GM10248 (cell line): ENCODE measurements around the gene OR13C9.

Experiments
- CTCF ChIA-PET: fragments of 300-600 bp; sonication (Branson Sonifier 250); formaldehyde crosslinking; extraction: SDS; loops from one replicate; lab custom pipeline; 2021; ENCODE audit warnings: antibody characterized with exemption; lab: Yijun Ruan, JAX
- POLR2A ChIA-PET: fragments of 350-650 bp; sonication (Branson Sonifier 250); formaldehyde crosslinking; extraction: SDS; loops from one replicate; lab custom pipeline; 2020; ENCODE audit warnings: antibody characterized with exemption; lab: Yijun Ruan, JAX
- DNase-seq: peaks from one replicate; pipeline ENCODE4 v3.0.0; 2012; ENCODE audit errors: extremely low spot score
- CTCF ChIP-seq: IDR thresholded peaks from 2 replicates; pipeline ENCODE4 v1.5.1; 2012; ENCODE audit warnings: mild to moderate bottlenecking, low read depth; ENCODE audit errors: extremely low read depth, missing control alignments, control extremely low read depth

The OR13C9 gene

GRCh38 chr9:104580562-104580961, 37.4 kb downstream of the OR13C9 start:
- ChIA-PET POLR2A (no interaction called here), CTCF (interaction anchor here (0.8 to 0.9 kb wide), 2 partner anchors 9 to 17 kb away, joined by 3 read pairs; no protein-coding TSS in a partner anchor)
- DNase-seq: no peak
- no peak for TF ChIP-seq CTCF

GRCh38 chr9:104577263-104577662, 40.7 kb downstream of the OR13C9 start:
- ChIA-PET CTCF (no interaction called here), POLR2A (no interaction called here)
- no peak for TF ChIP-seq CTCF
- DNase-seq: no peak

- TF ChIP-seq CTCF: no peak
- ChIA-PET CTCF (no interaction called here), POLR2A (no interaction called here)
- DNase-seq: no peak
Observed at GRCh38 chr9:104575456-104575855, 42.5 kb downstream of the OR13C9 start.

GRCh38 chr9:104572612-104573011, 45.4 kb downstream of the OR13C9 start:
- DNase-seq: no peak
- ChIA-PET CTCF (no interaction called here), POLR2A (no interaction called here)
- no peak for TF ChIP-seq CTCF

- TF ChIP-seq CTCF: no peak
- no peak for DNase-seq
- CTCF ChIA-PET: no interaction called here
- POLR2A ChIA-PET: no interaction called here
Observed at GRCh38 chr9:104568868-104569267, 49.1 kb downstream of the OR13C9 start, which contains the start of gene OR13C8. Gene OR13C8, plus strand, starts transcription at chr9:104569168. Its CDS starts 0 bp downstream, at chr9:104569168.
